ENCODE results near the gene ALG14. TPM values are rescaled to one million over a fixed set of nuclear protein-coding genes. Genes with fewer than 3 reads are reported as not detected.

ALG14 gene
- total and polyA plus RNA-seq, 4 donors = 1.0 to 16.6 (median 1.9) TPM

DNA sequence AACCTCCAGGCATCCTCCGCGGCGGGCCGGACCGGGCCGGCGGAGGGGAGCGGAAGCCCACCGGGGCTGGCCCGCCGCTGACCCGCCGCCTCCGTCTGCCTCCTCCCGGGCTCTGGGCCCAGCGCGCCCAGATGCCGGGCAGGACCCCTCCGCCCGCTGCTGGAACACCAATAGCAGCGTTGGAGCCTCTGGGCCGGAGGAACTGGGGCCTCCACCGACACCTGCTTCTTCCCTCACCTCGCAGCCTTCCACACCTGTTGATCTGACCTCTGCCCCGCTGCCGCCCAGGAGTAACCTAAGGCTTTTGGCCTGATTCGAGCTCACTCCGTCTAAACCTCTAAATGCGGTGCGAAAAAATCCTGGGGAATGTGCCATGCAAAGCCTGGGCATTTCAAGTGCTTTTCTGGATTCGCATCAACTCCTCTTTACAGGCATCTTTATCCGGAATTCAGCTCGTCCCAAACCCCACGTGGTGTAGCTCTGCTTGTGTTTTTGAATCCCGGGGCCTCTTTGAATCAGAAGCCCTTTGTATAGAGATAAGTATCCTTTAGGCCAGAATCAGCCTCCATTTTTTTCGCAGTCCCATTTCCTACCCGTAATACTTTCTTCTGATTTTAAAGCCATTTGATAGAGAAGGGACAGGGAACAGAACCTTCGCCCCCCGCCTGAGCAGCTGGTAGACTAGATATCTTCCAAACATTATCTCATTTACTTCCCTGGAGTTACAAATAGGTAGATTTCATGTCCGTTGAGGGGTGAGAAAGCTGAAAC lies 145.2 kb downstream of the ALG14 start:
- 6% methylated on average over 40 of the region's 40 CpGs for WGBS
- peak overlapping the region; percentile 99 for H3K27ac ChIP-seq (ENCODE audit: low read depth in 1 of 2, low read length in 2 of 2)
- no peaks in the 10 kb centered on the region for H3K27me3 ChIP-seq (ENCODE audit: control insufficient read depth in 4 of 4, insufficient read depth in 4 of 4, low read length in 3 of 4)
- peaks cover 2 to 48% (median 21%) of the 10 kb centered on the region in 4 donors for H3K4me1 ChIP-seq (ENCODE audit: control insufficient read depth in 4 of 4, insufficient read depth in 4 of 4, low read length in 3 of 4)
- H3K9me3 ChIP-seq (ENCODE audit: control insufficient read depth in 4 of 4, low read length in 3 of 4) = no peaks in the 10 kb centered on the region
- TF ChIP-seq YY1 (IDR thresholded peaks at IDR 0.05) (peak; percentile 64), NR2F2 (IDR thresholded peaks at IDR 0.05) (peak; percentile 50), RXRA (IDR thresholded peaks at IDR 0.05) (peak; percentile 68 to 71), FOXA1 (IDR thresholded peaks at IDR 0.05) (no peak), HNF4A (conservative IDR thresholded peaks at IDR 0.05) (peak in 1 of 2 donors; percentile 16)
- TF ChIP-seq, protein P1, sequence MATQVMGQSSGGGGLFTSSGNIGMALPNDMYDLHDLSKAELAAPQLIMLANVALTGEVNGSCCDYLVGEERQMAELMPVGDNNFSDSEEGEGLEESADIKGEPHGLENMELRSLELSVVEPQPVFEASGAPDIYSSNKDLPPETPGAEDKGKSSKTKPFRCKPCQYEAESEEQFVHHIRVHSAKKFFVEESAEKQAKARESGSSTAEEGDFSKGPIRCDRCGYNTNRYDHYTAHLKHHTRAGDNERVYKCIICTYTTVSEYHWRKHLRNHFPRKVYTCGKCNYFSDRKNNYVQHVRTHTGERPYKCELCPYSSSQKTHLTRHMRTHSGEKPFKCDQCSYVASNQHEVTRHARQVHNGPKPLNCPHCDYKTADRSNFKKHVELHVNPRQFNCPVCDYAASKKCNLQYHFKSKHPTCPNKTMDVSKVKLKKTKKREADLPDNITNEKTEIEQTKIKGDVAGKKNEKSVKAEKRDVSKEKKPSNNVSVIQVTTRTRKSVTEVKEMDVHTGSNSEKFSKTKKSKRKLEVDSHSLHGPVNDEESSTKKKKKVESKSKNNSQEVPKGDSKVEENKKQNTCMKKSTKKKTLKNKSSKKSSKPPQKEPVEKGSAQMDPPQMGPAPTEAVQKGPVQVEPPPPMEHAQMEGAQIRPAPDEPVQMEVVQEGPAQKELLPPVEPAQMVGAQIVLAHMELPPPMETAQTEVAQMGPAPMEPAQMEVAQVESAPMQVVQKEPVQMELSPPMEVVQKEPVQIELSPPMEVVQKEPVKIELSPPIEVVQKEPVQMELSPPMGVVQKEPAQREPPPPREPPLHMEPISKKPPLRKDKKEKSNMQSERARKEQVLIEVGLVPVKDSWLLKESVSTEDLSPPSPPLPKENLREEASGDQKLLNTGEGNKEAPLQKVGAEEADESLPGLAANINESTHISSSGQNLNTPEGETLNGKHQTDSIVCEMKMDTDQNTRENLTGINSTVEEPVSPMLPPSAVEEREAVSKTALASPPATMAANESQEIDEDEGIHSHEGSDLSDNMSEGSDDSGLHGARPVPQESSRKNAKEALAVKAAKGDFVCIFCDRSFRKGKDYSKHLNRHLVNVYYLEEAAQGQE (IDR thresholded peaks at IDR 0.05) = no peak
- peak overlapping the region; percentile 72 to 85 (median 79) for H3K4me3 ChIP-seq (ENCODE audit: low read depth in 1 of 3, low read length in 3 of 3)
- H3K9ac ChIP-seq (ENCODE audit: low read depth in 1 of 2, low read length in 2 of 2) = peak overlapping the region; percentile 75 to 81
- no peak for DNase-seq (ENCODE audit: low spot score)
- H3K36me3 ChIP-seq (ENCODE audit: control insufficient read depth in 4 of 4, insufficient read depth in 3 of 4, low read depth in 1 of 4, low read length in 3 of 4) = peaks cover 0 to 2% (median under 1%) of the 10 kb centered on the region in 4 donors

DNA sequence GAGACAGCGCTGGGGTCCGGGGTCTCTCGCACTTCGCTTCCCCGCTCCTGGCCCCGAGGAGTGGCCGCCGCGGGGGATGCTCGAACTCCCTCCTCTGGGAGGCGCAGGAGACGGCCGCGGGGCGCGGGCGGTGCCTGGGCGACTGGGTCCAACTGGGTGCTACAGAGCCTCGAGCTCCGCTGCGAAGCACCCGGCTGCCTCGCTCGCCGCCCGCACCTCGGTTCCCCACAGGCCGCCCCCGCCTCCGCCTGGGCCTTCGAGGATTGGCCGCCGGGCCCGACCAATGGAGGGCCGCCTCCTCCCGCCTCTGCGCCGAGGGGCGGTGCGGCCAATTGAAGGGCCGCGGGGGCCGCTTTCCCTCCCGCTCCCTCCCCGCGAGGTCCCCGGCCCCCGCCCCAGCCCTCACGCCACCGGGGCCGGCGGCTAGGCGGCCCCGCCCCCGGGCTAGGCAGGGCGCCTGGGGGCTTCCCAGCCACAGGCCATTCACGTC lies 145.8 kb downstream of the ALG14 start, which contains the start of gene CNN3:
TSS of gene CNN3 (minus strand) at position 196 of the 490 bp plus-strand sequence. CDS start 216 bp downstream, outside the sequence.
- Histone ChIP-seq H3K27me3 (ENCODE audit: control insufficient read depth in 4 of 4, insufficient read depth in 4 of 4, low read length in 3 of 4) (no peaks in the 10 kb centered on the region), H3K4me1 (ENCODE audit: control insufficient read depth in 4 of 4, insufficient read depth in 4 of 4, low read length in 3 of 4) (peaks cover 2 to 51% (median 21%) of the 10 kb centered on the region in 4 donors), H3K36me3 (ENCODE audit: control insufficient read depth in 4 of 4, insufficient read depth in 3 of 4, low read depth in 1 of 4, low read length in 3 of 4) (no peaks in the 10 kb centered on the region), H3K9ac (ENCODE audit: low read depth in 1 of 2, low read length in 2 of 2) (peak within 1 kb of the TSS; percentile 77 to 90), H3K27ac (ENCODE audit: low read depth in 1 of 2, low read length in 2 of 2) (peak within 1 kb of the TSS; percentile 99), H3K4me3 (ENCODE audit: low read depth in 1 of 3, low read length in 3 of 3) (peak within 1 kb of the TSS; percentile 72 to 91 (median 85)), H3K9me3 (ENCODE audit: control insufficient read depth in 4 of 4, low read length in 3 of 4) (no peaks in the 10 kb centered on the region)
- under 1% methylated on average over 57 of the region's 57 CpGs for WGBS
- DNase-seq (ENCODE audit: low spot score) = peak; percentile 88
- peak in 1 of 2 donors; percentile 31 for TF ChIP-seq RAD21 (IDR thresholded peaks at IDR 0.05)
- TF ChIP-seq, protein P1 (IDR thresholded peaks at IDR 0.05) = peak; percentile 77
- peak; percentile 89 to 98 for TF ChIP-seq EGR1 (IDR thresholded peaks at IDR 0.05; ENCODE audit: low read depth in 2 of 2)
- TF ChIP-seq, protein P2, sequence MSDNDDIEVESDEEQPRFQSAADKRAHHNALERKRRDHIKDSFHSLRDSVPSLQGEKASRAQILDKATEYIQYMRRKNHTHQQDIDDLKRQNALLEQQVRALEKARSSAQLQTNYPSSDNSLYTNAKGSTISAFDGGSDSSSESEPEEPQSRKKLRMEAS (IDR thresholded peaks at IDR 0.05) = no peak
- peak; percentile 30 for TF ChIP-seq SP1 (IDR thresholded peaks at IDR 0.05)
- TF ChIP-seq TAF1 (conservative IDR thresholded peaks at IDR 0.05) = peak; percentile 85
- TF ChIP-seq YY1 (IDR thresholded peaks at IDR 0.05) = no peak
